AG04449 (cell line): ENCODE measurements around the gene SEPTIN1.
A peak's percentile ranks its signal among the peaks of the same experiment; 100 is the strongest.

Experiments used
- CTCF ChIA-PET: fragments of 350-600 bp; formaldehyde crosslinking; extraction: SDS; loops from one replicate; lab custom pipeline; 2021; ENCODE audit warnings: antibody characterized with exemption; lab: Yijun Ruan, JAX
- POLR2A ChIA-PET: fragments of 400-600, 350-600 bp; formaldehyde crosslinking; extraction: SDS; loops from one replicate; lab custom pipeline; 2020; ENCODE audit warnings: antibody characterized with exemption, inconsistent platforms; lab: Yijun Ruan, JAX
- DNase-seq: peaks from one replicate; pipeline ENCODE4 v3.0.0-alpha.2; 2010; ENCODE audit warnings: low read depth, low spot score
- H3K4me3 ChIP-seq: 2 replicates; pipeline ENCODE4 v1.5.1; 2011; ENCODE audit warnings: low read depth, mild to moderate bottlenecking, control low read depth, low read length
- CTCF ChIP-seq: IDR thresholded peaks from one replicate; pipeline ENCODE4 v1.5.1; 2011; ENCODE audit warnings: mild to moderate bottlenecking, moderate library complexity, low read length, control low read depth, inconsistent platforms; ENCODE audit not compliant: insufficient read depth; ENCODE audit errors: missing control alignments

SEPTIN1 gene

GRCh38 chr16:30414159-30414558 is 31.8 kb upstream of the SEPTIN1 start:
- no peak for TF ChIP-seq CTCF
- no peak for DNase-seq
- ChIA-PET POLR2A (no interaction called here), CTCF (interaction anchor here (1.1 to 5.5 kb wide), 3 partner anchors 10 to 19 kb away, joined by 3 to 35 read pairs (median 4); partner anchors contain the start of genes DCTPP1 and ZNF48)
- no peak overlapping the region for H3K4me3 ChIP-seq

GRCh38 chr16:30413112-30413806 is 30.9 kb upstream of the SEPTIN1 start:
- ChIA-PET POLR2A (no interaction called here), CTCF (interaction anchor here (1.1 to 1.4 kb wide), 2 partner anchors 11 to 18 kb away, joined by 3 to 4 read pairs; partner anchors contain the start of gene ZNF48)
- no peak for DNase-seq
- TF ChIP-seq CTCF = no peak
- H3K4me3 ChIP-seq = no peak overlapping the region

- DNase-seq = peak; percentile 24
- no peak overlapping the region for H3K4me3 ChIP-seq
- ChIA-PET POLR2A (interaction anchor here (0.6 to 1.0 kb wide), 5 partner anchors 8 to 249 kb away, joined by 3 to 7 read pairs (median 4); partner anchors contain the start of gene FBRS), CTCF (interaction anchor here (0.5 to 7.5 kb wide), 45 partner anchors 10 to 367 kb away, joined by 3 to 94 read pairs (median 3); partner anchors contain the start of genes CD2BP2, DCTPP1, FBRS and SEPHS2)
- peak; percentile 96 for TF ChIP-seq CTCF
These were observed 27.0 kb upstream of the SEPTIN1 start for GRCh38 chr16:30409125-30410060.

- H3K4me3 ChIP-seq = peak overlapping the region; percentile 76
- no peak for DNase-seq
- CTCF ChIA-PET = interaction anchor here (0.7 to 7.5 kb wide), 16 partner anchors 9 to 376 kb away, joined by 3 to 94 read pairs (median 4); partner anchors contain the start of genes SEPHS2, TBX6, ZNF48 and ZNF747
- no peak for TF ChIP-seq CTCF
- POLR2A ChIA-PET = interaction anchor here (0.6 to 1.4 kb wide), 3 partner anchors 10 to 37 kb away, joined by 3 to 11 read pairs (median 8); partner anchors contain the start of gene ZNF48
These were observed 25.6 kb upstream of the SEPTIN1 start for GRCh38 chr16:30407804-30408534.

- TF ChIP-seq CTCF = no peak
- peak; percentile 17 for DNase-seq
- POLR2A ChIA-PET = interaction anchor here (0.6 to 1.4 kb wide), 4 partner anchors 8 to 36 kb away, joined by 3 to 11 read pairs (median 6); partner anchors contain the start of gene ZNF48
- H3K4me3 ChIP-seq = peak within 1 kb of the TSS; percentile 76
- CTCF ChIA-PET = interaction anchor here (0.8 to 7.5 kb wide), 16 partner anchors 8 to 375 kb away, joined by 3 to 94 read pairs (median 5); partner anchors contain the start of genes DCTPP1, TBX6 and ZNF48
These were observed 24.9 kb upstream of the SEPTIN1 start, which contains the start of gene ZNF771 for GRCh38 chr16:30407102-30407803. ZNF771 (plus strand) TSS chr16:30407606; CDS start chr16:30408054, 448 bp downstream.
